Measurements from ENCODE around the gene TELO2.

Gene TELO2

DNA sequence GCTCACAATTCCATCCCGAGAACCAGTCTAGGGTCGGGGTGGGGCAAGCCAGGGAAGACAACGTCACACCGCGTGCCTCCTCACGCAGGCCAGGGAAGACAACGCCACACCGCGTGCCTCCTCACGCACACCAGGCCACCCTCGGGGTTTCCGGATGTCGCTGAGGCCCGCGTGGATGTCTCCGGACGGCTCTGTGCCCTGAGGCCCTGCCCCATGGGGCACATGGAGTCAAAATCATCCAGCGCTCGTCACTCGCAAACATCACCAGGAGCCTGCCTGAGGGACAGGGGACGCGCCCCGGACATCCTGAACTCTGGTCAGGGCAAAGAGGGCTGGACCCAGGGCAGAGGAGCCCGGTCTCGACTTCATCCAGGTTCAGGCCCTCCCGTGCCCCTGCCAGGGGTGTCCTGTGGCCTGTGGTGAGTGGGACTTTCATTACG lies 44.0 kb downstream of the TELO2 start:
- no peak for DNase-seq (ENCODE audit: low spot score)

DNA sequence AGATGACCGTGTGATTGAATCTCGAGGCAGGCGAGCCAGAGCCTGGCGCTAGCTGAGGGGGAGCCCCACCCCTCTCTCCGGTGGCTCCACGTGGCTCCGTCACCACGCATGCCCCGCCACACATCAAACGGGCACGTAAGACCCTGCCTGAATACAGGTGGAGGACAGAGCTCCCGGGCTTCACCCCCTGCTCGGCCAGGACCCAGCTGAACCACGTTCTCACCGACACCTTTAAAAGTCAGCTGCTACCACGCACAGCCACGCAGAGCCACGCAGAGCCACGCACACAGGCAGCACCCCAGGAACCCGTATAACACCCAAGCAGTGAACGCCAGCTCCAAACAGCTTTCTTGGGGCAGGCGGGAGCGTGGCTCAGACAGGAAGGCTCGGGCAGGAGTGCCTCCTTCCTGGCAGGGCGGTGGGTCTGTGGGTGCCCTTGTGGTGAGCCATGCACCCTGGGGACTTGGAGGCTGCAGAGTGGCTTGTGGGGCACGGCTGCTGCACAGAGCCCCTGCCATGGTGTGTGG lies 44.7 kb downstream of the TELO2 start:
- DNase-seq (ENCODE audit: low spot score), result no peak

DNA sequence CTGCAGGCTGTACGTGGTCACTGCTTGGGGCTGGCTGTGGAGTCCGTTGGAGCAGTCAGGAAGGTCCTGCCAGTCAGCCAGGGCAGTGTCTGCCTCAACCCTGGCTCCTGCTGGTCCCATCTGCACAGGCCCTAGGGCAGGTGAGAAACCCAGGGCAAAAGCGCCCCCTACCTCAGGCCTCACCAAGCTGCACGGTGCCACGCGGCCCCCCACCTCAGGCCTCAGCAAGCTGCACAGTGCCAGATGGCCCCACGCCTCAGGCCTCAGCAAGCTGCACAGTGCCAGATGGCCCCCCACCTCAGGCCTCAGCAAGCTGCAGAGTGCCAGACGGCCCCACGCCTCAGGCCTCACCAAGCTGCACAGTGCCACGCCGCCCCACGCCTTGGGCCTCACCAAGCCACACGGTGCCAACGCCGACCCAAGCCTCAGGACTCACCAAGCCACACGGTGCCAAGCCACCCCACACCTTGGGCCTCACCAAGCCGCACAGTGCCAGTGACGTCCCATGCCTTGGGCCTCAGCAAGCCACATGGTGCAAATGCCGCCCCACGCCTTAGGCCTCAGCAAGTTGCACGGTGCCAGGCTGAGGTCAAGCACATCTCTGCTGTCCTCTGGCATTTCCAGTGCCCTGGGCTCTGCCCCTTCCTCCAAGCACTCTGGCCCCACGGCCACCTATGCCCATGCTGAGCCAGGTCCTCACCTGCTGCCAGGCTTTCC lies 45.8 kb downstream of the TELO2 start:
- DNase-seq (ENCODE audit: low spot score), result no peak

DNA sequence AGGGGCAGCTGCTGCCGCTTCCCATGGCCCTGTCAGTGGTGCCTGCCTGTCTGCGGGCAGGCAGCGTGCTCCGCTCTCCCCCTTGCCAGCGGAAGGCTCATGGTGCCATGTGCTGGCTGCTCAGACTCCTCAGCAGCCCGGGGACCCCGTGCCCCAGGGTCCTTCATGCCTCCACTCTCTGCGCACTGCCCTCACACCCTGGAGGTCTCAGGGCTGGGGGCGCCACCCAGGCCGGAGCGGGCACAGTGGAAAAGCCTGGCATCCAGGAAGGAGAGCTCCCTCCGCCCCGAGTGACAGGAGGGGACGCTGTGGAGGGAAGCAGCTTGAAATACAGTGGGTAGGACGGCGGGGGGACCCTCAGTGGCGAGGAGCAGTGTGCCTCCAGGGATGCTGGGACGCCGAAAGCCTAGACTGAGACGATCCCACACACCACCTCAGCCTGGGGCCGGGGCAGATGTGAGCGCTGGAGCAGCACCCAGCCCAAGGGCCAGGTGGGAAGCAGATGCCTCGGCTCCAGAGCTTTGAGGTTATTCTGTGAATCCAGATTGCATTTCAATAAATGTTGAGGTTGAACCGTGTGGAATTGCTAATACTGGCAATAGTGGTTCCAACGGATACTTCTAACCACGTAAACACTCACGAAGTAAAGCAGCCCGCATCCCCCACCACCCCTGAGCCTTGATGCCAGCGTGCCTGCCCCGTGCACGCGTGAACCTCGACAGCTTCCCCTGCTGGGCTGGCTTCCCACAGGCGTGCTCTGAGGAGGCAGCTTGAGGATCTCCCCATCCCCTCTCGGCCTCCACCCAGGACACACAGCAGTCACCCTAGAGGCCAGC lies 46.8 kb downstream of the TELO2 start:
- no peak for DNase-seq (ENCODE audit: low spot score)

DNA sequence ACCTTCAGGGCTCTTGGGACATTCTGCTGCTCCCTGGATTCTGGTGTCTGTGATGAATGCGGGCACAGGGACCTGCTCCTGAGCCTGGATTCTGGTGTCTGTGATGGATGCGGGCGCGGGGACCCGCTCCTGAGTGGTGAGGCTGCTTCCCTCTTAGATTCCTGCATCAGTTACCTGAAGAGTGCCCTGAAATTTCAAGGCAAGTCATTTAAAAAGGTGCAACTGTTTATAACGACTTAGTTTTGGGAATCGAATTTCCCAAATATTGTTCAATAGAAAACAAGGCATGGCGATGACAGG lies 47.3 kb downstream of the TELO2 start:
- no peak for DNase-seq (ENCODE audit: low spot score)

DNA sequence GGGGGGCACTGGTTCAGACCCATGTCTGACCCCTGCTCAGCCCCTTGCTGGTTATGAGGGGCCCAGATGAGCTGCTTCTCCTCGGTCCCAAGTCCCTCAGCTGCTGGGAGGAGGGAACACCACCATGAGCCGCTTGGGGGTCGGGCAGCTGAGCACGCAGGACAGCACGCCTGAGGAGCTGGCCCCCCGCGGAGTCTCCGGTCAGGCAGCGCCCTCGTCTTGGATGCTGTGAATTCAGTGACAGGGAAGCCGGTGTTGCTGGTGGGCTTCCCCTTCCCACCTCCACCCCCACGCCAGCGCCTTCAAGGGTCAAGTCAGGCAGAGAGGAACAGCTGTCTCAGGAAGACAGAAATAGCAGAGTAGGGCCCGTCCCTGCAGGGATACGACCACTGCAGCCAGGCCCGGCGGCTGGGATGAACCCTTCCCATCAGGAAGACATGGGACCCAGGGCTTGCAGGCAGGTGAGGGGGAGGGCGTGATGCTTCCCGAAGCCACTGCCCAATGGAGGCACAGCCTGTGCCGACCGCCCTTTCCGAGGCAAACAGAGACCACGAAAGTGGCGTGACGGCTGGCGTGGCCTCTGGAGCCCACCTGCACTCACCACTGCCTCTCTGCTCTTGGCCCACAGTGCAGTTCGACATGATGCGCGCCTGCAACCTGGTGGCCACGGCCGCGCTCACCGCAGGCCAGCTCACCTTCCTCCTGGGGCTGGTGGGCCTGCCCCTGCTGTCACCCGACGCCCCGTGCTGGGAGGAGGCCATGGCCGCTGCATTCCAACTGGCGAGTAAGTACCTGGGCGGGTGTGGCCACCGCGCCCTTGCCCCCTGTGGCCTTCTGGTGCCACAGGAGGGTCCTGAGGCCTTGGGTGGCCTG lies 48.4 kb downstream of the TELO2 start:
- no peak for DNase-seq (ENCODE audit: low spot score)

DNA sequence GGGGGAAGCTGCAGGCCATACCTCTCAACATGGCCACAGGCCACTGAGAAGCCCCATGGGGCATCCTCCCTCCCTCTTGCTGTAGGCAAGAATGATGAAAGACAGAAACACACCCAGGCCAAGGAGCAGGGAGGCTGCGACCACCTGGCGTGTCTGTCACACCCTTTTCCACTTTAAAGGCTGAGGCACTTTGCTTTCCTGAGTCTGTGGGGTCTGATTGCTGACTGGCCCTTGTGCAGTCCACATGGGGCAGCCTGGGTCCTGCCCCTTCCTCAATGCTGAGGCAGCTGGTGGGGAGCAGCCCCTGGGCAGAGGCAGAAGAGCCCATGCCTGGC lies 49.0 kb downstream of the TELO2 start:
- no peak for DNase-seq (ENCODE audit: low spot score)

DNA sequence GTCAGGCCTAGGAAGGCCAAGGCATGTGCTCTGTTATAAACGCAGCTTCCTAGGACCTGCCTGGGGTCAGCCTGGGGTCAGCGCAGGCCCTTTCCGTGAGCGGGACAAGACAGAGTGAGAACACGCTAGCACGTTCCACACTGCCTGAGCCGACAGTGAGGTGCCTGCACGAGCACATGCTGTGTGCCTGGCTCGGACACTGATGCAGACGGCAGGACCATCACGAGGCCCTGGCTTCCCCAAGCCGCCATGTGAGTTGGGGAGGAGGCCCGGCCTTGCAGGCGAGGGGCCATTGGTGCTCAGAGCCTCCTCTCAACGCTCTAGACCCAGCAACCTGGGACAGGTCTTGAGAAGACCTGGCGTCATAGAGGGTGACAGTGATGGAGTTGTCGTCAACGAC lies 49.4 kb downstream of the TELO2 start:
- no peak for DNase-seq (ENCODE audit: low spot score)

DNA sequence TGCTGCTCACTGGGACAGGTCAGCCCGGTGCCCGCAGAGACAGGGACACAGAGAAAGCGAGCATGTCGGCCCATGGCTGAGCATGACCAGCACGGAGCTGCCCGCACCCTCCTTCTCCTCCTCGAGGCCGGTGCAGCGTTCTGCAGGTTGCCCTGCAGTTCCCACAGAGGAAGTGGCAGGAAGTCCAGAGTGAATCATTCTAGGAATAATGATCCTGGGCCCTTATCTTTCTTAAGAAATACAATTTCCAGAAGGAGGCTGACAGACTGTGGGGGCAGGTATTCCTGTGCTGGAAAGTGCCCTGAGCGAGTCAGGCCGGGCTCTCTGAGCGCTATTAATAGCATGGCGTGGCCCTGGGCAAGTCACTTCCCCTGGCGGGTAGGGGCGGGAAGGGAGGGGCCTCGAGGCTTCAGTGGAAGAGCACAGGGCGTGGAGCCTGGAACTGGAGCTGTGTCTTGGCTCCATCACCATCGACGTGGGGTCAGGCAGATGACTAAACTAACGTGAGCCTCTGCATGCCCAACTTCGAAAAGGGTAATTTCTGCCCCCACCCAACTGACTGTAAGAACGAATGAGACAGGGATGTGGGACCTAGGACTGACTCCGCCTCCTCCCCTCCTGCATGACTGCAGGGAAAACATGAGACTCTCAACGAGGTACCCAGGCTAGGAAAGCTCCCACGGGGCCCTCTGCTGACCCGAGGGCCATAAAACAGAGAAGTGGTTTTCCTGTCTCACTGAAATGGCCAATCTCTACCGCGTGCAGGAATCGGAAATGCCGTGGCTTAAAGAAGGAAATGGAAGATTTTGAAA lies 50.1 kb downstream of the TELO2 start:
- DNase-seq (ENCODE audit: low spot score), result peak; percentile 97

DNA sequence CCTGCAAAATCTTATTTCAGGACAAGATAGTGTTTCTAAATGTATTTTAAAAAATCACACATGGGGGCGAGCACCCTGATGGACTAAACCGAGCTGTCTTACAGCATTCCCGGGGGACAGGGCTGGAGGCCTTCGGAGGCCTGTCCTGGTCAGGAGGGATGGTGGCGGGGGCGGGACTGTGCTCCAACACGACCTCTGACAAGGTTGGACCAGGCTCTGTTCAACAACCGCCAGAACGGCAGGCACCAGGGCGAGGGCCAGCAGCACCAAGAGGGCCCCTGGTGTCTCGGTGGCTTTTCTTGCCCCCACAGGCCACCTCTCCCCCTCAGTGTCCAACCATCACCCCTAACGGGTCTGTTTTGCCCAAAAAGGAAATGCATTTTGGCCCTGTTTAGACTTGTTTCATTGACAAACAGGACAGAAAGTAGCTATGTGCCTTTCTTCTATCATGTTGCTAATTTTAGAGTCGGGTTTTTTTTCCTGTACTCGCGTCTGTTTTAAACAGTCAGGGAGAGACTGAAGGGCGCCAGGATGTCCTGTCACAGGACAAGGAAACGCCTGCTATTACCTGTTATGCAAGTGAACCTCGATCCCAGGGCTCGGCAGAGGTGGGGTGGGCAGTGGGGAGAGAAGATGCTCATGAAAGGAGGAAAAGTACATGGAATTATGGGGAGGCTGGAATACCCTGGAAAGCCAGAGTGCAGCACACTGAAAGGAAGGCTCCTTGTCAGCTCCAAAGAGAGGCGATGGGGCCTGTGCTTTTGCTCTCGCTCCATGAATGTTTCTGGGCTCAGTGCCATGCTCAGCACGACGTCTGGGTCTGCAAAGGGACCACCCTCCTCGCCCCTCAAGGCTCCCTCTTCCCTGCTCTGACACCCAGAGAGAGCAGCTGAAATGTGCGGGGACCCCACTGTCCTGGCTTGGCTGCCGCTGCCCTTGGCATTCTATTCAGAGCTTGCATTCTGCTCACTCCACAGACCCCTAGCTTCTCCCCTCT lies 52.2 kb downstream of the TELO2 start:
- peak; percentile 93 for DNase-seq (ENCODE audit: low spot score)

DNA sequence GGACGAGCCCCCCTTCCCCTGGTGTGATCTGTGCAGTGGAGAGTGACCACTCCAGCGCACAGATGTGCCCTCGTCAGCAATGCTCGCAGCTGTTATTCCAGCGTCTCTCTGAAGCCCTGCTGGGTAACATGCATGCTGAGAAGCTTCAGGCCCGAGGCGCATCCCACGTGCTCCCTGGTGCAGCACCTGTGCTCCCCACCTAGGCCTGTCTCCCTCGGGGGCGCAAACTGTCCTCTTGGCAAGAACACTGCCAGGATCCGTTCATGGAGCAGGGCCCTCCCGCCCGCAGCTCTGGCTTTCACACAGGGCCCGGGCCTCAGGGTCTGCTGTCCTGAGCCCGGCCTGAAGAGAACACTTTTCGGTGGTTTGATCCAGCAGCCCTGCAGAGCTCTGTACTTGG lies 53.3 kb downstream of the TELO2 start:
- no peak for DNase-seq (ENCODE audit: low spot score)

DNA sequence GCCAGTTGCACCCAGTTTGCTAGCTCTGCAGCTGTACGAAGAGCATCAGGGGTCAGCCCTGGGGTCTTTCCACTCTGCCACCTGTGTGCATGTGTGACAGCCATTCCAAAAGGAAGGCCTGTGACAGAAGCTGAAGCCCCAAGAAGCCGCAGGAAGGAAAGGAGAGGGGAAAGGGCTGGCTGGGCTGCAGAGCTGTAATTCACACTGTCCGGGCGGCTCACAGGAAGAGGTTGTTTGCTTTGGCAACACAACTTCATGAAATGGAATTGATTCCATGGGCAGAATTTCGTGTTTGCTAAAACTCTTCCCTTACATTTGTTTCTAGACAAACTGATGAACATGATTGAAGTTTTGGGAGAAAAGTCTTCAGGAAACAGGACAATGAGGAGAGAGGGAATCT lies 55.1 kb downstream of the TELO2 start:
- DNase-seq (ENCODE audit: low spot score), result no peak

DNA sequence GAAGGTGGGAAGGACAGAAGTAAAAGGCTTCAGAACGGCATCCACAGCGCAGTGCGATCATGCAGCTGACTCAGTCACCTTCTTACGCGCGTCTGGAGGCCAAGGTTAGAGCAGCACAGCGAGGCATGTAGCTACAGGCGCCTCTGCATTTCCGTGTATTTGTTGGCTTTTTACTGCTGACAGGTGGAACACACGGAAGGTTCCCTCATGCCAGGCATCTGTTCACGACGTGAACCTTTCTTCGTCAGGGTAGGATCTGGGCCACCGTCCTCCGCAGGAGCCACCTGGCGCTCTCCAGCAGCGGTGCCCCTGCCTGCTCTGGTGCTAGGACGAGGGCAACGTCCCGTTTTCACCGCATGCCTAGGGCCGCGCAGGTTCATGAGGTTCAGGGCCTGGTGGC lies 55.6 kb downstream of the TELO2 start:
- no peak for DNase-seq (ENCODE audit: low spot score)

DNA sequence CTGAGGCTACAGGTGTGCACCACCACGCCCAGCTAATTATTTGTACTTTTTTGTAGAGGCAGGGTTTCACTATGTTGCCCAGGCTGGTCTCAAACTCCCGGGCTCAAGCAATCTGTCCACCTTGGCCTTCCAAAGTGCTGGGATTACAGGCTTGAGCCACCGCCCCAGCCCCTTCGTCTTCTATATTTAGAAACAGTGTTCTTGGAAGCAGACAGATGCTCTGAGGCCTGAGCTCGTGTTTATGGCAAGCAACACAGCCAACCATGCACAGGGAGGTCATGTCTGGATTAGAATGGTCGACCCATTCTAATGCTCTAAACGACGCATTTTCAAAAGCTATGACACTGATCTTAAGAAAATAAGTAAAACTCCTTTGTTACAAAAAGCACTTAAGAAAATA lies 56.9 kb downstream of the TELO2 start:
- no peak for DNase-seq (ENCODE audit: low spot score)

DNA sequence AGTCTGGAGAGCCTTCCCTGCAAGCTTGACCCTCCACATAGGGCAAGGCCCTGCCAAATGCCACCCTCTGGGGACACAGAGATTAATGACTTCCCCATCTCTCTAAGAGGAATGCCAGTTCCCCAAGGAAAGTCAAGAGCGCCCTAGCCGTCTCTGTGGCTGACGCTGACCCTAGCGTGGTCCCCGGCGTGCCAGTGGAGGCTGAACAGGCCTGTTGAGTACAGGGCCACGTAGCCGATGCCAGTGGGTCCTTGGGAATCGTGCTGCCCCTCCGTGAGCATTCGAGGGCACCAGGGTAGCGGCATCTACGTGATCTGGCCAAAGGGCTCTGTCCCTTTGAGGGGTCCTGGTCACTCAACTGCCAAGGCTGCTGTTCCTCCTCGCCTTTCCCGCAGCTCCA lies 57.5 kb downstream of the TELO2 start:
- no peak for DNase-seq (ENCODE audit: low spot score)

DNA sequence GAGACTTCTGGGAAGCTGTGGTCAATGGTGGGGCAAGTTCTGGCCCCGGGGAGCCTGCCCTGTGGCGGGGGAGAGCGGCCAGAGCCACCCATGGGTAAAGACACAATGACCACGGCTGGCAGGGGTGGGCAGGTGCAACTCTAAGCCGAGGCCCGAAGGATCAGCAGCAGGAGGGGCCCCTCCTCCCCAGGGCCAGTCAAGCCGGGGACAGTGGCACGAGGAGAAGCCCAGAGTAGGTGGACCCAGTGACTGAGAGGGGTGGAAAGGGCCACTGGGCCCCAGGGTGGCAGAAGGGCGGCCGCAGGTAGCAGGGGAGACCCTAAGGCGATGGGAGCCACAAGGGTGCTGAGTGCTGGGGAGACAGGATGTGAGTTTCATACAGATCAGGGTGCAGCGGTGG lies 58.0 kb downstream of the TELO2 start:
- no peak for DNase-seq (ENCODE audit: low spot score)

DNA sequence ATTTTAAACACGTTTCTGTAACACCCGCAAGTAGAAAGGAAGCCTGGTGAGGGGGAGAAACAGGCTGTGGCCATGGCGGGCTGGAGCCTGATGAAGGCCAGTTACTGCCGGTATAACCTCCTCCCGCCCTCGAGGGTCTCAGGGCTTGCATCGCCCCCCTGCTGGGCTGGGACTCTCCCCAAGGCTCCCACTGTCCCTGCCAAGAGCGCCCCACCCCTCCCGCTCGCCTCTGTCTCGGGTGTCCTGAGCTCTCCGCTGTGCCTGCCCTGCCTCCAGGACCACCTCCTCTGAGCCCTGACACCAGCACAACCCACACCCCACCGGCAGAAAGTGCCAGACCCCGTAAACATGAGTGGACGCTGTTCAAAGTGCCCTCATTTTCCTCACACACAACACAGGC lies 59.0 kb downstream of the TELO2 start:
- no peak for DNase-seq (ENCODE audit: low spot score)

DNA sequence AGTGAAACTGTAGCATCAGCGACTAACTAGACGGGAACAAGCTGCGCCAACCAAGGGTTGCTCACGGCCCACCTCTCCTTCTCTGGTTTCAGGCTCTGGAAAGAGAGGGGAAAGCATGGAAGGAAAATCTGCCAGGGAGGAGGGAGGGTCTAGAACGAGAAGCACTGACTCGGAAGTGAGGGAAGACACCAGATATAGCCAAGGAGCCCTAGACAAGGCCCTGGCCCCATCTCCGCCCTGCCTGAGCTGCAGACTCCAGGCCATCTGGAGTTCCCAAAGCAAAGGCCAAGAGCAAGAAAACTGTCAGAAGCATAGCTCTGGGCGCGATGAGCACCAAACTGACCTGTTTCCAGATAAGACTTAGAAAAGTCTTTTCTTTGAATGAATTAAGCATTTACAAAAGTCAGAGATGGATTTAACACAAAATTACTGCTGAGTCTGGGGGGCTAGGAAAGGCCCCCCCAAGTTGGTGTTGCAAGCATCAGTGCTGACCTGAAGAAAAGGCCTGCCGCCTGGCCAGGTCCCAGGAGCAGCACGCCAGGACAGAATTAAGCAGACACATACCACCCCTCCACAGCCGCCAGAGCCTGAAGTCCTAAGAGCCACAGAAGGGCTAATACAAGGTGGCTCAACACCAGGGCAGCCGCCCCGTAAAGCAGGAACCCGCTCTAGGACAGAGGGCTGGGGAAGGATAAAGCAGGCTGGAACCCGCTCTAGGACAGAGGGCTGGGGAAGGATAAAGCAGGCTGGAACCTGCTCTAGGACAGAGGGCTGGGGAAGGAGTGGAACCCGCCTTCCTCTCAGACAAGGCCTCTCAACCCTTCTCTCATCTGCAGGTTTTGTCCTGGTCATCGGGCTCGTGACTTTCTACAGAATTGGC lies 61.0 kb downstream of the TELO2 start:
- no peak for DNase-seq (ENCODE audit: low spot score)

DNA sequence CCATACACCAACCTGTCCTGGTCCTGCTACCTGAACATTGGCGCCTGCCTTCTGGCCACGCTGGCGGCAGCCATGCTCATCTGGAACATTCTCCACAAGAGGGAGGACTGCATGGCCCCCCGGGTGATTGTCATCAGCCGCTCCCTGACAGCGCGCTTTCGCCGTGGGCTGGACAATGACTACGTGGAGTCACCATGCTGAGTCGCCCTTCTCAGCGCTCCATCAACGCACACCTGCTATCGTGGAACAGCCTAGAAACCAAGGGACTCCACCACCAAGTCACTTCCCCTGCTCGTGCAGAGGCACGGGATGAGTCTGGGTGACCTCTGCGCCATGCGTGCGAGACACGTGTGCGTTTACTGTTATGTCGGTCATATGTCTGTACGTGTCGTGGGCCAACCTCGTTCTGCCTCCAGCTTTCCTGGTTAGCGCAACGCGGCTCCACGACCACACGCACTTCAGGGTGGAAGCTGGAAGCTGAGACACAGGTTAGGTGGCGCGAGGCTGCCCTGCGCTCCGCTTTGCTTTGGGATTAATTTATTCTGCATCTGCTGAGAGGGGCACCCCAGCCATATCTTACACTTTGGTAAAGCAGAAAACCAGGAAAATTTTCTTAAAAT lies 61.8 kb downstream of the TELO2 start:
- DNase-seq (ENCODE audit: low spot score), result no peak
